NT2/D1 (cell line): ENCODE data around the gene PPHLN1.

Experiments used
- YY1 ChIP-seq: IDR thresholded peaks from 2 replicates; pipeline ENCODE4 v1.6.1; 2011; ENCODE audit not compliant: insufficient read length, insufficient read depth
- ZNF274 ChIP-seq: IDR thresholded peaks from 2 replicates; pipeline ENCODE4 v1.6.1; 2011; ENCODE audit warnings: mild to moderate bottlenecking, low read depth, low read length

- TF ChIP-seq YY1 (no peak), ZNF274 (no peak)
Measured at GRCh38 chr12:42372154-42372791, 46.3 kb downstream of the PPHLN1 start.
